T-helper 2 cell treated with Interferon-gamma antibody and Interleukin-4, amounts not matched to agents 5 μg/mL and 100 μg/mL, for 36 hours (primary cell): ENCODE data around the gene FIBCD1.
A peak's percentile ranks its signal among the peaks of the same experiment; 100 is the strongest.

Experiments
- DNase-seq: peaks from one replicate; pipeline ENCODE4 v3.0.0; 2021; ENCODE audit warnings: low spot score
- H3K27ac Mint-ChIP-seq: one replicate; pipeline ENCODE4 v1.8.0; 2021; ENCODE audit warnings: mild to moderate bottlenecking, mixed read lengths
- H3K27me3 Mint-ChIP-seq: one replicate; pipeline ENCODE4 v1.8.0; 2021; ENCODE audit warnings: low read depth, mixed read lengths
- H3K36me3 Mint-ChIP-seq: one replicate; pipeline ENCODE4 v1.8.0; 2021; ENCODE audit warnings: low read depth, mixed read lengths
- H3K4me1 Mint-ChIP-seq: one replicate; pipeline ENCODE4 v1.8.0; 2021; ENCODE audit warnings: low read depth, mixed read lengths
- H3K4me3 Mint-ChIP-seq: one replicate; pipeline ENCODE4 v1.8.0; 2022; ENCODE audit warnings: mild to moderate bottlenecking, moderate library complexity, mixed read lengths
- H3K9me3 Mint-ChIP-seq: one replicate; pipeline ENCODE4 v1.8.0; 2021; ENCODE audit warnings: mixed read lengths

Gene FIBCD1

GRCh38 chr9:130940027-130940549 lies 1.0 kb upstream of the FIBCD1 start:
- Mint-ChIP-seq H3K27me3 (peaks cover 51% of the 10 kb centered on the region), H3K36me3 (no peaks in the 10 kb centered on the region), H3K4me1 (peaks cover 5% of the 10 kb centered on the region), H3K9me3 (no peaks in the 10 kb centered on the region), H3K4me3 (no peak overlapping the region), H3K27ac (no peak overlapping the region)
- no peak for DNase-seq

- Mint-ChIP-seq H3K9me3 (no peaks in the 10 kb centered on the region), H3K36me3 (no peaks in the 10 kb centered on the region), H3K27ac (no peak overlapping the region), H3K4me3 (no peak overlapping the region), H3K4me1 (peaks cover 5% of the 10 kb centered on the region), H3K27me3 (peaks cover 55% of the 10 kb centered on the region)
- DNase-seq: no peak
Measured at GRCh38 chr9:130939405-130940026, 469 bp upstream of the FIBCD1 start.

GRCh38 chr9:130938184-130938651 lies 829 bp downstream of the FIBCD1 start:
- H3K4me3 Mint-ChIP-seq: peak overlapping the region; percentile 51

GRCh38 chr9:130937146-130938076 lies 1.6 kb downstream of the FIBCD1 start:
- Mint-ChIP-seq H3K27me3 (peaks cover 59% of the 10 kb centered on the region), H3K27ac (no peak overlapping the region), H3K4me3 (peak overlapping the region; percentile 51), H3K36me3 (no peaks in the 10 kb centered on the region), H3K4me1 (peaks cover 5% of the 10 kb centered on the region), H3K9me3 (no peaks in the 10 kb centered on the region)
- DNase-seq: no peak

More at GRCh38 chr9:130938184-130938651, 829 bp downstream of the FIBCD1 start:
- no peak for DNase-seq
- Mint-ChIP-seq H3K4me1 (peaks cover 5% of the 10 kb centered on the region), H3K9me3 (no peaks in the 10 kb centered on the region), H3K27me3 (peaks cover 53% of the 10 kb centered on the region), H3K36me3 (no peaks in the 10 kb centered on the region), H3K27ac (no peak overlapping the region)

GRCh38 chr9:130936285-130937117 lies 2.5 kb downstream of the FIBCD1 start:
- Mint-ChIP-seq H3K4me1 (peaks cover 5% of the 10 kb centered on the region), H3K36me3 (no peaks in the 10 kb centered on the region), H3K9me3 (no peaks in the 10 kb centered on the region), H3K27me3 (peaks cover 59% of the 10 kb centered on the region), H3K27ac (no peak overlapping the region), H3K4me3 (peak overlapping the region; percentile 5)
- no peak for DNase-seq

- Mint-ChIP-seq H3K27me3 (peaks cover 52% of the 10 kb centered on the region), H3K4me3 (no peak overlapping the region), H3K9me3 (no peaks in the 10 kb centered on the region), H3K27ac (no peak overlapping the region), H3K4me1 (peaks cover 4% of the 10 kb centered on the region), H3K36me3 (no peaks in the 10 kb centered on the region)
- DNase-seq: no peak
Measured at GRCh38 chr9:130935648-130936271, 3.3 kb downstream of the FIBCD1 start.

- Mint-ChIP-seq H3K27ac (no peak overlapping the region), H3K4me1 (peaks cover 1% of the 10 kb centered on the region), H3K9me3 (no peaks in the 10 kb centered on the region), H3K4me3 (no peak overlapping the region), H3K36me3 (no peaks in the 10 kb centered on the region), H3K27me3 (peaks cover 46% of the 10 kb centered on the region)
- no peak for DNase-seq
Measured at GRCh38 chr9:130934702-130935647, 4.1 kb downstream of the FIBCD1 start.

- Mint-ChIP-seq H3K27me3 (peaks cover 46% of the 10 kb centered on the region), H3K27ac (no peak overlapping the region), H3K4me3 (no peak overlapping the region), H3K4me1 (peaks cover 1% of the 10 kb centered on the region), H3K9me3 (no peaks in the 10 kb centered on the region), H3K36me3 (no peaks in the 10 kb centered on the region)
- no peak for DNase-seq
Measured at GRCh38 chr9:130934246-130934645, 4.8 kb downstream of the FIBCD1 start.

- no peak overlapping the region for H3K27ac Mint-ChIP-seq
- H3K4me3 Mint-ChIP-seq: no peak overlapping the region
- H3K27me3 Mint-ChIP-seq: peaks cover 43% of the 10 kb centered on the region
- H3K9me3 Mint-ChIP-seq: no peaks in the 10 kb centered on the region
- H3K36me3 Mint-ChIP-seq: no peaks in the 10 kb centered on the region
- no peak for DNase-seq
- H3K4me1 Mint-ChIP-seq: no peaks in the 10 kb centered on the region
Measured at GRCh38 chr9:130933114-130934046, 5.7 kb downstream of the FIBCD1 start.

- Mint-ChIP-seq H3K27ac (no peak overlapping the region), H3K36me3 (no peaks in the 10 kb centered on the region), H3K4me3 (no peak overlapping the region), H3K4me1 (no peaks in the 10 kb centered on the region), H3K9me3 (no peaks in the 10 kb centered on the region), H3K27me3 (peaks cover 39% of the 10 kb centered on the region)
- no peak for DNase-seq
Measured at GRCh38 chr9:130932255-130933079, 6.6 kb downstream of the FIBCD1 start.
